ENCODE results near the gene STK38L.

Gene STK38L

GRCh38 chr12:27335364-27336281 lies 91.5 kb downstream of the STK38L start:
- no peak for DNase-seq (ENCODE audit: low read depth)
- H3K4me3 ChIP-seq (ENCODE audit: low read depth, low read length): no peak overlapping the region

GRCh38 chr12:27336282-27336653 lies 92.2 kb downstream of the STK38L start:
- no peak for DNase-seq (ENCODE audit: low read depth)
- no peak overlapping the region for H3K4me3 ChIP-seq (ENCODE audit: low read depth, low read length)

GRCh38 chr12:27337376-27337775 lies 93.3 kb downstream of the STK38L start:
- no peak overlapping the region for H3K4me3 ChIP-seq (ENCODE audit: low read depth, low read length)
- DNase-seq (ENCODE audit: low read depth): no peak

GRCh38 chr12:27338473-27338872 lies 94.4 kb downstream of the STK38L start:
- DNase-seq (ENCODE audit: low read depth): no peak
- H3K4me3 ChIP-seq (ENCODE audit: low read depth, low read length): no peak overlapping the region

- no peak for DNase-seq (ENCODE audit: low read depth)
- no peak overlapping the region for H3K4me3 ChIP-seq (ENCODE audit: low read depth, low read length)
Measured at GRCh38 chr12:27340971-27341370, 96.9 kb downstream of the STK38L start.

GRCh38 chr12:27342536-27342935 lies 98.5 kb downstream of the STK38L start:
- no peak overlapping the region for H3K4me3 ChIP-seq (ENCODE audit: low read depth, low read length)
- DNase-seq (ENCODE audit: low read depth): no peak

- DNase-seq (ENCODE audit: low read depth): peak; percentile 68
- no peak overlapping the region for H3K4me3 ChIP-seq (ENCODE audit: low read depth, low read length)
Measured at GRCh38 chr12:27343255-27344000, 99.3 kb downstream of the STK38L start.

- H3K4me3 ChIP-seq (ENCODE audit: low read depth, low read length): no peak overlapping the region
Measured at GRCh38 chr12:27344246-27344645, 100.2 kb downstream of the STK38L start.

GRCh38 chr12:27344760-27345159 lies 100.7 kb downstream of the STK38L start:
- DNase-seq (ENCODE audit: low read depth): no peak
- H3K4me3 ChIP-seq (ENCODE audit: low read depth, low read length): no peak overlapping the region

More at GRCh38 chr12:27344246-27344645, 100.2 kb downstream of the STK38L start:
- DNase-seq (ENCODE audit: low read depth): no peak

- no peak for DNase-seq (ENCODE audit: low read depth)
- H3K4me3 ChIP-seq (ENCODE audit: low read depth, low read length): no peak overlapping the region
Measured at GRCh38 chr12:27345376-27345775, 101.3 kb downstream of the STK38L start.

GRCh38 chr12:27347779-27348178 lies 103.7 kb downstream of the STK38L start:
- DNase-seq (ENCODE audit: low read depth): no peak

GRCh38 chr12:27351476-27351875 lies 107.4 kb downstream of the STK38L start:
- DNase-seq (ENCODE audit: low read depth): no peak
- H3K4me3 ChIP-seq (ENCODE audit: low read depth, low read length): no peak overlapping the region

More at GRCh38 chr12:27347779-27348178, 103.7 kb downstream of the STK38L start:
- H3K4me3 ChIP-seq (ENCODE audit: low read depth, low read length): no peak overlapping the region

- H3K4me3 ChIP-seq (ENCODE audit: low read depth, low read length): no peak overlapping the region
- DNase-seq (ENCODE audit: low read depth): no peak
Measured at GRCh38 chr12:27355486-27355885, 111.4 kb downstream of the STK38L start.

GRCh38 chr12:27355979-27356378 lies 111.9 kb downstream of the STK38L start:
- H3K4me3 ChIP-seq (ENCODE audit: low read depth, low read length): no peak overlapping the region
- DNase-seq (ENCODE audit: low read depth): no peak

- no peak overlapping the region for H3K4me3 ChIP-seq (ENCODE audit: low read depth, low read length)
- DNase-seq (ENCODE audit: low read depth): no peak
Measured at GRCh38 chr12:27359578-27360340, 115.7 kb downstream of the STK38L start.

- H3K4me3 ChIP-seq (ENCODE audit: low read depth, low read length): no peak overlapping the region
- no peak for DNase-seq (ENCODE audit: low read depth)
Measured at GRCh38 chr12:27361372-27361771, 117.3 kb downstream of the STK38L start.

- no peak for DNase-seq (ENCODE audit: low read depth)
- no peak overlapping the region for H3K4me3 ChIP-seq (ENCODE audit: low read depth, low read length)
Measured at GRCh38 chr12:27366621-27367020, 122.5 kb downstream of the STK38L start.

- no peak overlapping the region for H3K4me3 ChIP-seq (ENCODE audit: low read depth, low read length)
- no peak for DNase-seq (ENCODE audit: low read depth)
Measured at GRCh38 chr12:27367078-27367477, 123.0 kb downstream of the STK38L start.

All from skeletal muscle cell (primary cell).